ENCODE data around the gene TMX2. TPM values are rescaled to one million over a fixed set of nuclear protein-coding genes. Genes with fewer than 3 reads are reported as not detected.

TMX2 gene
- polyA plus RNA-seq, 1 donor (not counting 4 experiments of a cell fraction or from before 2014, with no cell fraction given), result 92.8 TPM

DNA sequence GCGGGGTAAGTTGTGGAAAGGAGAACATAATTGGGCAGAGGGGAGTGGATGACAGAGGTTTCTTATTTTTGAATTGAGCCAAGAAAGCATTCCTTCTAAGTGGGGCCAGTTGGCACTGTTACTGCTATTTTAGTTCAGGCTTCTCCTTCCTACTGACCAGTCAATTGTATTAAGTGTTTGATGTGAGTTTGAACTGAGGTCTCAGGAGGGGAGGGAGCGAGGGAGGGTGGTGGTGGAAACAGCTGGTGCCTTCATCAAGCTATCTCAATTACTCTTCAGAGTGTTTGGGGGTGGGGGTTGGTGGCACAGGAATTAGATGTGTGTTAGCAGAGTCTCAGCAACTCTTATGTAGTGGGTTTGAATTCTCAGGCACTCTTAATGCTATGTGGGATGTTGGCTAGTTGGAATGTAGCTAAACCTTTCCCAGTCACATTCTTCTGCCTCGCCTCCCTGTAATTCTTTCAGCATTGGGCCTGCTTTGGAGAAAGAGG is 63.7 kb downstream of the TMX2 start:
- H3K79me2 ChIP-seq (ENCODE audit: control insufficient read depth, insufficient read depth, low read length), result peaks cover 93% of the 10 kb centered on the region
- no peaks in the 10 kb centered on the region for H3K9me3 ChIP-seq (ENCODE audit: control insufficient read depth, low read depth, low read length)
- no peak overlapping the region for H2AFZ ChIP-seq (ENCODE audit: control insufficient read depth, low read length)
- DNase-seq (ENCODE audit: low read depth, low spot score) (no peak), FAIRE-seq (no peak)
- peaks cover 33% of the 10 kb centered on the region for H4K20me1 ChIP-seq (ENCODE audit: control insufficient read depth, extremely low read depth, insufficient read depth, low read length)
- no peak for TF ChIP-seq EZH2 (IDR thresholded peaks at IDR 0.05; ENCODE audit: low read length)
- TF ChIP-seq CTCF (optimal IDR thresholded peaks at IDR 0.05 in 1 of 3, IDR thresholded peaks at IDR 0.05 in 1 of 3, conservative IDR thresholded peaks at IDR 0.05 in 1 of 3; ENCODE audit: extremely low read depth in 1 of 3, insufficient read depth in 2 of 3, low read length in 3 of 3), result no peak
- no peak overlapping the region for H3K4me3 ChIP-seq (ENCODE audit: control insufficient read depth in 2 of 3, extremely low read depth in 1 of 3, insufficient read depth in 2 of 3, low read depth in 1 of 3, low read length in 3 of 3)
- no peaks in the 10 kb centered on the region for H3K27me3 ChIP-seq (ENCODE audit: control insufficient read depth, extremely low read depth, insufficient read depth, low read length)
- no peaks in the 10 kb centered on the region for H3K36me3 ChIP-seq (ENCODE audit: control insufficient read depth in 2 of 2, extremely low read depth in 1 of 2, insufficient read depth in 2 of 2, low read length in 2 of 2)
- peaks cover 81% of the 10 kb centered on the region for H3K4me1 ChIP-seq (ENCODE audit: control insufficient read depth, extremely low read depth, insufficient read depth, low read length)
- peak overlapping the region; percentile 3 for H3K4me2 ChIP-seq (ENCODE audit: control insufficient read depth, extremely low read depth, insufficient read depth, low read depth, low read length)
- dilution Hi-C loops (cut with MboI; ENCODE audit: extremely low pct_ligation_motif_present, low sequenced_read_pairs), result no loop called here
- H3K9me1 ChIP-seq (ENCODE audit: control insufficient read depth, extremely low read depth, insufficient read depth, low read length), result peaks cover 15% of the 10 kb centered on the region
- no peak overlapping the region for H3K9ac ChIP-seq (ENCODE audit: control insufficient read depth, extremely low read depth, insufficient read depth, low read length)
- peak overlapping the region; percentile 42 for H3K27ac ChIP-seq (ENCODE audit: control insufficient read depth, insufficient read depth, low read length)

GRCh38 chr11:57776577-57777210 is 64.3 kb downstream of the TMX2 start:
- H3K27ac ChIP-seq (ENCODE audit: control insufficient read depth, insufficient read depth, low read length), result peak overlapping the region; percentile 42
- H3K36me3 ChIP-seq (ENCODE audit: control insufficient read depth in 2 of 2, extremely low read depth in 1 of 2, insufficient read depth in 2 of 2, low read length in 2 of 2), result no peaks in the 10 kb centered on the region
- peak overlapping the region; percentile 77 for H3K4me2 ChIP-seq (ENCODE audit: control insufficient read depth, extremely low read depth, insufficient read depth, low read depth, low read length)
- peaks cover 15% of the 10 kb centered on the region for H3K9me1 ChIP-seq (ENCODE audit: control insufficient read depth, extremely low read depth, insufficient read depth, low read length)
- TF ChIP-seq EZH2 (IDR thresholded peaks at IDR 0.05; ENCODE audit: low read length), result no peak
- no peak for TF ChIP-seq CTCF (optimal IDR thresholded peaks at IDR 0.05 in 1 of 3, IDR thresholded peaks at IDR 0.05 in 1 of 3, conservative IDR thresholded peaks at IDR 0.05 in 1 of 3; ENCODE audit: extremely low read depth in 1 of 3, insufficient read depth in 2 of 3, low read length in 3 of 3)
- H3K4me3 ChIP-seq (ENCODE audit: control insufficient read depth in 2 of 3, extremely low read depth in 1 of 3, insufficient read depth in 2 of 3, low read depth in 1 of 3, low read length in 3 of 3), result no peak overlapping the region
- H3K9me3 ChIP-seq (ENCODE audit: control insufficient read depth, low read depth, low read length), result no peaks in the 10 kb centered on the region
- no peak overlapping the region for H3K9ac ChIP-seq (ENCODE audit: control insufficient read depth, extremely low read depth, insufficient read depth, low read length)
- peaks cover 83% of the 10 kb centered on the region for H3K4me1 ChIP-seq (ENCODE audit: control insufficient read depth, extremely low read depth, insufficient read depth, low read length)
- no peak overlapping the region for H2AFZ ChIP-seq (ENCODE audit: control insufficient read depth, low read length)
- no peaks in the 10 kb centered on the region for H3K27me3 ChIP-seq (ENCODE audit: control insufficient read depth, extremely low read depth, insufficient read depth, low read length)
- peaks cover 93% of the 10 kb centered on the region for H3K79me2 ChIP-seq (ENCODE audit: control insufficient read depth, insufficient read depth, low read length)
- DNase-seq (ENCODE audit: low read depth, low spot score) (no peak), FAIRE-seq (peak; percentile 44)
- dilution Hi-C loops (cut with MboI; ENCODE audit: extremely low pct_ligation_motif_present, low sequenced_read_pairs), result no loop called here
- peaks cover 29% of the 10 kb centered on the region for H4K20me1 ChIP-seq (ENCODE audit: control insufficient read depth, extremely low read depth, insufficient read depth, low read length)

All from keratinocyte (primary cell).